HCEC 1CT (cell line): Measurements from ENCODE around the gene ACACB.

Source experiments
- DNase-seq: peaks from one replicate; pipeline ENCODE4 v3.0.0-alpha.2; 2017

Gene ACACB

GRCh38 chr12:109222062-109222461 lies 105.7 kb downstream of the ACACB start:
- no peak for DNase-seq

- DNase-seq: no peak
Observed at GRCh38 chr12:109222496-109222895, 106.1 kb downstream of the ACACB start.

DNA sequence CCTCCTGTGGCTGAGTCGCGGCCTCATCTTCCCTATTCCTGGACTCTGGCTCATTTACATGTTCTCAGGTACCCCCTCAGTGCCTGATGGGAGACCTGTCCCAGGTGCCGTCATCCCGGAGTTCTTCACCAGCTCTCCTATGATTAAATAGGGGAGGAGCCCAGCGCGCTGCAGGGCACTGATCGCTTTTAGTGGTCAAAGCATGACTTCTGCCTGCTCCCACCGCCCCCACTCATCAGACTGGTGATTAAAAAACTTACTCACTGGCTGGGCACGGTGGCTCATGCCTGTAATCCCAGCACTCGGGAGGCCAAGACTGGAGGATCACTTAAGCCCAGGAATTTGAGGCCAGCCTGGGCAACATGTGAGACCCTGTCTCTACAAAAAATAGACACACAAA lies 106.8 kb downstream of the ACACB start:
- DNase-seq: no peak

GRCh38 chr12:109223868-109224267 lies 107.5 kb downstream of the ACACB start:
- no peak for DNase-seq

GRCh38 chr12:109228664-109229063 lies 112.3 kb downstream of the ACACB start:
- DNase-seq: no peak

DNA sequence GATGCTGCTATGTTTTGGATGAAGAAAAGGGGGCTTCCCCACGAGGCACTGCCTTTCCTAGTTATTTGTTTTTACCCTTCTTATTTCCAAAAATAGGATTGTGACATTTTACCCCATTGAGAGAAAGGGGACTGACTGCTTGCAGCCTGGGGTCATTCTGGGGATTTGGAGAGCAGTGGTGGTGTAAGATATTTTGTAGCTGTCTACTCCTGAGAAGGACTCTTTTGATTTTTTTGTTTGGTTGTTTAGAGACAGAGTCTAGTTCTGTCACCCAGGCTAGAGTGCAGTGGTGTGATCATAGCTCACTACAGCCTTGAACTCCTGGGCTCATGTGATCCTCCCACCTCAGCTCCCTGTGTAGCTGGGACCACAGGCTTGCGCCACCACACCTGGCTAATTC lies 113.8 kb downstream of the ACACB start:
- no peak for DNase-seq

GRCh38 chr12:109232731-109233130 lies 116.3 kb downstream of the ACACB start:
- DNase-seq: no peak

GRCh38 chr12:109234012-109234411 lies 117.6 kb downstream of the ACACB start:
- no peak for DNase-seq

GRCh38 chr12:109236257-109236656 lies 119.9 kb downstream of the ACACB start:
- no peak for DNase-seq

- no peak for DNase-seq
Observed at GRCh38 chr12:109239179-109239578, 122.8 kb downstream of the ACACB start.

GRCh38 chr12:109239691-109240090 lies 123.3 kb downstream of the ACACB start:
- DNase-seq: no peak

- no peak for DNase-seq
Observed at GRCh38 chr12:109240365-109240764, 124.0 kb downstream of the ACACB start.

- no peak for DNase-seq
Observed at GRCh38 chr12:109241936-109242335, 125.5 kb downstream of the ACACB start.

- no peak for DNase-seq
Observed at GRCh38 chr12:109244073-109244472, 127.7 kb downstream of the ACACB start.

- no peak for DNase-seq
Observed at GRCh38 chr12:109246221-109246620, 129.8 kb downstream of the ACACB start.

- no peak for DNase-seq
Observed at GRCh38 chr12:109247831-109248654, 131.7 kb downstream of the ACACB start.

GRCh38 chr12:109250523-109250922 lies 134.1 kb downstream of the ACACB start:
- no peak for DNase-seq

DNA sequence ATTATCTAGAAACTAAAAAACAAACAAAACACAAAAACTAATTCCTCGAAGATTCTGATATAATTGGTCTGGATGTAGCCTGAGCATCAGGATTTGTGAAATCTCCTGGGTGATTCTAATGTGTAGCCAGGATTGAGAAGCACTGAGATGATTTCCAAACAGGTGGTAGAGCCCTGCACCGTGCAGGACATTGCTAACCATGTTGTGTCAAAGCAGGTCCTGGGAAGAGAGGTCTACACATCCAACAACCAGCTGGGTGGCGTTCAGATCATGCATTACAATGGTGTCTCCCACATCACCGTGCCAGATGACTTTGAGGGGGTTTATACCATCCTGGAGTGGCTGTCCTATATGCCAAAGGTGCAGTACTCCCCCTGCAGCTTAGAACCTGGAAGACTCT lies 136.4 kb downstream of the ACACB start:
- no peak for DNase-seq

DNA sequence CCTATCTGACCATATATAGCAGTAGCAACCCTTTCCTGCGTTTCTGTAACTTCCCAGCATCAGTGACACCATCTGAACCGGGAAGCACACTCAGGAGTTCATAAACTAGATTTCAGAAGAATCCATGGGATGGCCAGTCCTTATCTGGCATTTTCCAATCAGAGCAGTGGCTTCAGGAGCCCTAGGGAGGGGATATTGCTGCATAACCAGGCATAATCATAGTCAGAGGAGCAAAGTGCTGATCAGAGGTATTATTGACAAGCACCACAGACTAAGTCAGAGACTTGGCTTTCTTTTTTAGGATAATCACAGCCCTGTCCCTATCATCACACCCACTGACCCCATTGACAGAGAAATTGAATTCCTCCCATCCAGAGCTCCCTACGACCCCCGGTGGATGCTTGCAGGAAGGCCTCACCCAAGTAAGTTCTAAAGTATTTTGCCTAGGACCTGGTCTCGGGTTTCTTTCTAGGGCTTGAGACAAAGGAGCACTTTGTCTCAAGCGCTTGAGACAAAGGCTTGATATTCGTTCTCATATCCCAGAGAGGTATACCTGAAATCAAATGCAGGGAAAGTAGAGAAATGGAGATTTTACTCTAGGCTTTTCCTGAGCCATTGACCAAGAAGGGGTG lies 137.6 kb downstream of the ACACB start:
- no peak for DNase-seq

DNA sequence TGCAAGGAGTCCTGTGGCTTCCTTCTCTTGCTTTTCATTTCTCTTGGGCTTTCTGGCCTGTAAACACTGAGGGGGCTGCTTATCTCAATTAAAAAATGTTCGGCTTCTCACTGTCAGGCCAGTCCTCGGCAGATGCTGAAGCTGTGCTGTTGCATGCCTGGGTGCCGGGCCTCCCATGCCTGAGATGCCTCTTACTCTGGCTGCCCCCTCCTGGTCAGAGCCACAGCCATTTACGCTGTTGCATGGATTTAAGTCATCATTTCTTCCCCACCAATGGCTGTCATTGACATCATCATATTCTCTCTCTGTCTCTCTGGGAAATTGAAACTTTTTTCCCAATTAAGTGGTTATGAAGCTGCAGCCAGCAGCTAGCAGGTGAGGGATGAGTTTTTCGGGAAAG lies 139.0 kb downstream of the ACACB start:
- DNase-seq: no peak

- no peak for DNase-seq
Observed at GRCh38 chr12:109256011-109256410, 139.6 kb downstream of the ACACB start.

DNA sequence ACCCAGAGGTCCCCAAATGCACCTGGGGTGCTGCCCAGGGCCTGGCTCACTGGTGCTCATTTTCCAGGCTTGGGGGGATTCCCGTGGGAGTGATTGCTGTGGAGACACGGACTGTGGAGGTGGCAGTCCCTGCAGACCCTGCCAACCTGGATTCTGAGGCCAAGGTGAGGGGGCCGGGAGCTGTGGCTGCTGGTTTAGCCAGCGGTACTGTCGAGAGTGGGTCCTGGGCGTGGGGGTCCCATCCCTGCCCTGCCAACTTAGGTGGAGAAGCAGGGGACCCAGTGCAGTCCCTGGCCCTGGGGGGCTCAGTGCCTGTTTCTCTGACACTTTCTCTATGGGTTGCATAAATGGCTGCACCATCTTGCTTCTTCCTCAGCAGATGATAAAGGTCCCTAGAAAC lies 141.8 kb downstream of the ACACB start:
- DNase-seq: no peak

GRCh38 chr12:109258607-109259544 lies 142.5 kb downstream of the ACACB start:
- DNase-seq: no peak

DNA sequence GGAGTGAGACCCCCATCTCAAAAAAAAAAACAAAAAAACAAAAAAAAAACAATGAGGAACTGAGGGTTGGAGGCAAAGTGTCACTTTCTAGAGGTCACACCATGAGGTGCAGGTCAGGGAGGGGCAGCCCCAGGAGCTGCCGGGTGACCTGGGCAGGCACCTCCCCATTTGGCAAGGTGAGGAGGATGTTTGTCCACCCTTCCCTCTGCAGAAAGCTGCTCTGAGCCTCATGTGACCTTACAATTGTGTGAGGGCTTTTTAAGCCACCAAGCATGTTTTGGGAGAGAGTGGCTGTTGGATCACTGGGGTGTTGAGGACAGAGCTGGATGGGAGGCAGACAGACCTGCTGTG lies 143.1 kb downstream of the ACACB start:
- no peak for DNase-seq
